ENCODE measurements around the gene ZDHHC12. TPM values are rescaled to one million over a fixed set of nuclear protein-coding genes. Genes with fewer than 3 reads are reported as not detected.

Gene ZDHHC12
- total RNA-seq, 2 experiments from 2014 or later: 65.5 to 66.0 TPM

DNA sequence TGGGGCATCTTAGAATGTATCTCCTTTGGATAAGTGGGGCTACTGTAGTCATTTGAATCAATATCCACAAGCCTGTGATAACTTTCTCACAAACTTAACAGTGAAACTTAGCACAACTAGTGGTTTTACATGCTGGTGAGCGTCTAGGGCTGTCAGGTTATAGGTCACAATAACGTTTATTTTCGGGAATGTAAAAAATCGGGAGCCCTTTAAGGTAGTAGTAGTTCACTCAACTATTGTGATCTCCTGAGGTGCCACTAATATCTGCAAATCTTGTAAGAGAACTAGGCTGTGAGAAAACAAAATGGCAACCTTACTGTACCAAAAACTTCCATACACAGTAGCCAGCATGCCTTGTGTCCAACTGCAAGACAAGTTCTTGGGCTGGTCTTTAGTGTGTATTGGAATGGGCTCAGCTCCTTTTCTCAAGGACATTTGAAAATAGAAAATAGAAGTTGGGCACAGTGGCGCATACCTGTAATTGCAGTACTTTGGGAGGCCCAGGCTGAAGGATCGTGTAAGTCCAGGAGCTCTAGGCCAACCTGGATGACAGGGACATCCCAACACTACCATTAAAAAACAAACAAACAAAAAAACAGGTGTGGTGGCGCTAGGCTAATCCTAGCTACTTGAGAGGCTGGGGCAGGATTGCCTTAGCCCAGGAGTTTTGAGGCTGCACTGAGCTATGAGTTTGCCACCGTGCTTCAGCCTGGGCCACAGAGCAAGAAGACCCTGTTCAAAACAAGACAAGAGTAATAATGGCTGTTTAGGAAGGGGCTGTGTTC, 26.8 kb downstream of the ZDHHC12 start:
- ChIA-PET POLR2A (interaction anchor here (0.6 kb wide), 1 partner anchor 254 kb away, joined by 7 read pairs; no protein-coding TSS in a partner anchor), CTCF (interaction anchor here (0.6 to 1.4 kb wide), 4 partner anchors 8 to 74 kb away, joined by 3 read pairs; partner anchors contain the start of genes SET and ZER1)

DNA sequence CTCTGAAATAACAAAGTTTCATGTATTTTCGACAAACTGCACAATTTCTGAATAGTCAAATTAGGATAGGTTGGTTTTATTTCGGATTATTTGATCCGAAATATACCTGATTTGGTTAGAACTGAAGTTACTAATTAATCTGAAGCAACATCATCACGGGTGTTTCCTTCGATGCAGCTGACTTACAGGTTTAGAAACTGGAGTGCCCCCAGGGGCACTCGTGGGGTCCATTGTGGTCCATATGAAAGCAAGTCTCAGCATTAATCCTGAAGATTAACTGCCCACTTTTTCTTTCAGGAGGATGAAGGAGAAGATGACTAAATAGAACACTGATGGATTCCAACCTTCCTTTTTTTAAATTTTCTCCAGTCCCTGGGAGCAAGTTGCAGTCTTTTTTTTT, 29.6 kb downstream of the ZDHHC12 start:
- ChIA-PET POLR2A (no interaction called here), CTCF (no interaction called here)

DNA sequence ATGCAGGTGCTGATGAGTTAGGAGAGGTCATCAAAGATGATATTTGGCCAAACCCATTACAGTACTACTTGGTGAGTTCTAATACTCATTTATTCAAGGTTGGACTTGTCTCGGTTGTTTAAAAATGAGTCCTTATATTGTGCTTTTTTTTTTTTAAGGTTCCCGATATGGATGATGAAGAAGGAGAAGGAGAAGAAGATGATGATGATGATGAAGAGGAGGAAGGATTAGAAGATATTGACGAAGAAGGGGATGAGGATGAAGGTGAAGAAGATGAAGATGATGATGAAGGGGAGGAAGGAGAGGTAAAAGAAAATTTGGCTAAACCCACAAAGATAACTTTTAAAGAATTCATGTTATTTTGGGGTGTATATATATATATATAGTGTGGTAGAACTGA, 30.2 kb downstream of the ZDHHC12 start:
- ChIA-PET CTCF (interaction anchor here (0.8 kb wide), 1 partner anchor 8 kb away, joined by 5 read pairs; the partner anchor contains the start of gene PKN3), POLR2A (interaction anchor here (0.6 kb wide), 1 partner anchor 49 kb away, joined by 3 read pairs; no protein-coding TSS in a partner anchor)

DNA sequence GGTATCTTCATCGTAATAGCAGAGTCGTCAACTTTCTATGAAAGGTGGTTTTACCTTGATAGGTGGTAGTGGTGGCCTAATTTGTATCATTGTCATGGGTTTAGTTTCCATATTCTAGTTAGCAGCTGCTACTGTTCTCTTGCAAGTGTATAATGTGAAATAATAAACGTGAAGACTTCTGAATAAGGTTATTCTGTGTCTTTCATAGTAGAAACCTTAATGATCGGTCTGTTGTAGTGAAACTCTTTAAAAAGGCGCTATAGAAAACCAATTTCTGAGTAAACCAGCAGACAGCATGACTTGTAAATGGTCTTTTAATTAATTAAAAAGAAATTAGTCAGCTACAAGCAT, 33.3 kb downstream of the ZDHHC12 start:
- CTCF ChIA-PET: interaction anchor here (0.9 to 1.4 kb wide), 3 partner anchors 10 to 20 kb away, joined by 3 to 4 read pairs (median 3); partner anchors contain the start of gene PKN3
- POLR2A ChIA-PET: interaction anchor here (0.7 to 1.7 kb wide), 2 partner anchors 128 to 140 kb away, joined by 3 to 5 read pairs; partner anchors contain the start of gene ENDOG

DNA sequence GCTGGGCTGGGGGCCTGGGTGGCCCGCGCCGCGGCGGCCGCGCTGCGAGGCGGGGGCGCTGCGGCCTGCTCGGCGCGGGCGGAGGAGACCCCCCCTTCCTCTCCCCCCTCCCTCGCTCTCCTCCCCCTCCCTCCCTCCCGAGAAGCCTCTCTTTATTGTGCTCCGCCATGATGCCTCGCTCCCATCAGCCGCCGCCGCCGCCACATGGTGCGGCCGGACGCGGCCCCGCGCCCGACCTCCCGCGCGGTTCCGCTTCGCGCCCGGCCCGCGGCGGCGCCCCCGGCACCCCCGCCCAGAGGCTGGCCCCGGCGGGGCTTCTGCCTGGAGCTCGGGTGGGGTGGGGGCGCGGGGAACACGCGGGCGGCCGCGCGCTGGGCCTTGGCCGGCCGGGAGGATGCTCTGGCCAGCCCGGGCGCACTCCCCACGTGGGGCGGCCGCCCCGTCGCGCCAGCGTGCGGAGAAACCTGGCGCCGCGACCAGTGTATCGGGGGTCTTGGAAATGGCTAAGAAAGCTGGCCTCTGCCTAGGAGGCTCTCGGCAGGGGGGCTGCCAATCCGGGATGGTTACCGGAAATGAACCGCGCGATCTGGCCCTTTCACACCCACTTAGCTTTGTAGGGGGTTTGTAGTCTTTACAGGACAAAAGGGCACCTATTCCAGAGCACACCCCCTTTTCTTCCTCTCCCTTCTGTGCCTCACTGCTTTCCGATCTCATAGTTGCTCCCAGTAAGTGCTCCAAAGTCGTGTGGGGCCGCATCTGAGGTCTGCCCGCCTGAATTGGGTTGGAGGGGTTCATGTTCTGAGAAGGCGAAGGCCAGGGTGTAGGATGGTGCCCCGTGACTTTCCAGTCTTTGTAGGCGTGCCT, 33.9 kb downstream of the ZDHHC12 start:
- CTCF ChIA-PET: interaction anchor here (0.9 to 1.4 kb wide), 3 partner anchors 10 to 21 kb away, joined by 3 to 4 read pairs (median 3); partner anchors contain the start of gene PKN3
- POLR2A ChIA-PET: interaction anchor here (0.6 to 1.7 kb wide), 7 partner anchors 10 to 353 kb away, joined by 3 to 5 read pairs (median 3); partner anchors contain the start of genes ENDOG and PKN3

DNA sequence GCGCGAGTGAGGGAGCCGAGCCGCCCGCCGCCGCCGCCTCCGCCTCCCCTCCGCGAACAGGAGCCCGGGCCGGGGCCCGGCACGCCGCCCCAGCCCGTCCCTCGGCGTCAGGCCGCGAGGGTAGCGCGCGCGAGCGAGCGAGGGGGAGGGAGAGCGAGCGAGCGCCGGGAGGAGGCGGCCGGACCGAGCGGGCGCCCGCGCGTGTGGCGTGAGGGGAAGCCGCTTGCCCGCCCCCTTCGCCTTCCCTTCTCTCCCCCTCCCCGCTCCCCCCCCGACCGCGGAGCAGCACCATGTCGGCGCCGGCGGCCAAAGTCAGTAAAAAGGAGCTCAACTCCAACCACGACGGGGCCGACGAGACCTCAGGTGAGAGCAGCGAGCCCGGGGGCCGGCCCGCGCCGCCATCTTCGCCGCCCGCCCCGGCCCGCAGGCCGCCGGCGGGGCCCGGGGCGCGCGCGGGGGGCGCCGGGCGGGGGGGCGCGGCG, 34.6 kb downstream of the ZDHHC12 start:
- CTCF ChIA-PET: interaction anchor here (1.0 kb wide), 1 partner anchor 8 kb away, joined by 3 read pairs; no protein-coding TSS in a partner anchor
- POLR2A ChIA-PET: interaction anchor here (0.6 to 1.7 kb wide), 7 partner anchors 9 to 353 kb away, joined by 3 to 5 read pairs (median 4); partner anchors contain the start of genes ENDOG and PKN3

DNA sequence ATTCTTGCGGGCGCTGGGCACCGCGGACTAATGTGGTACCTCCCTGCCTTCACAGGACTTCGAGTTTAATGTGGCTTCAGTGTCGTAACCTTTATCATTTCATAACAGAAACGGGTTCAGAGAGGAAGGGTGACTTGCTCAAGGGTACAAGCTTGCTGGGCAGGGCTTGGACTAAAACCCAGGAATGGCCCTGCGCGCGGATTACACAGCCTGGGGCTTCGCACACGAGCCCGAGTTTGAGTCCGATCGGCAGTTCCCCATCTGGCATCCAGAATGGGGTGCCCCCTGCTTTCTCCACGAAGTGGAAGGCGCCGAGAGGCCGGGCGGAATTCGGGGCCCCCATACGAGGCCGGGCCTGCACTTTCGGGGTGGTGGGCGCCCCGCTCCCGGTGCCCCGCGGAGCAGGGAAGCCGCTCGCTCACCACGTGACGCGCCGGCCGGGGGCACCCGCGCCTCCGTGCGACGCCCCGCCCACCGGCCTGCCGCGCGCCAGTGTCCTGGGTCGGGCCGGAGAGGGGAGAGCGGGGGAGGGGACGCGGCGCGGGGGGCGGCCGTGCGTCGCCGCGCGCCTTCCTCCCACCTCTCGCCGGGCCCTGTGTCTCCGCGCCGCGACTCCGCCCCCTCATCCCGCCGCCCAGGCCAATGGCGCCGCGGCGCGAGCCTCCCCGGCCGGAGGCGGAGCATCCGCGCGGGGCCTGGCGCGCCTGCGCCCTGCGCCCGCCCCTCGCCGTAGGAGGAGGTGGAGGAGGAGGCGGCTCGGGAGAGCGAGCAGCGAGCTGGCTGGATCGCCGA, 35.2 kb downstream of the ZDHHC12 start, which contains the start of gene SET:
TSS of gene SET (plus strand) at position 722 of the 792 bp plus-strand sequence. CDS start 361 bp downstream, outside the sequence.
- ChIA-PET POLR2A (interaction anchor here (0.6 to 1.7 kb wide), 4 partner anchors 9 to 217 kb away, joined by 4 to 5 read pairs (median 4); partner anchors contain the start of genes ENDOG and PKN3), CTCF (interaction anchor here (1.0 kb wide), 1 partner anchor 9 kb away, joined by 3 read pairs; no protein-coding TSS in a partner anchor)

DNA sequence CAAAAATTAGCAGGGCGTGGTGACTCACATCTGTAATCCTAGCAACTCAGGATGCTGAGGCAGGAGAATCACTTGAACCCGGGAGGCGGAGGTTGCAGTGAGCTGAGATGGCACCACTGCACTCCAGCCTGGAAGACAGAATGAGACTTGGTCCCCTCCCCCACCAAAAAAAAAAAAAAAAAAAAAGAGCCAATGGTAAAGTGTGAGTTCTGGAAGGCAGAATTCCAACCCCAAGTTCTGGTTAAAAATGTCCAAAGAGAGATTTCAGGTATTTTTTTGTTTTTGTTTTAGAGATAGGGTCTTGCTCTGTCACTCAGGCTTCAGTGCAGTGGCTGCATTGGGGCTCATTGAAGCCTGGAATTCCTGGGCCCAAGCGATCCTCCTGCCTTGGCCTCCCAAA, 36.5 kb downstream of the ZDHHC12 start:
- ChIA-PET CTCF (interaction anchor here (1.4 kb wide), 2 partner anchors 14 to 131 kb away, joined by 3 to 5 read pairs; partner anchors contain the start of genes ENDOG and PKN3), POLR2A (no interaction called here)

DNA sequence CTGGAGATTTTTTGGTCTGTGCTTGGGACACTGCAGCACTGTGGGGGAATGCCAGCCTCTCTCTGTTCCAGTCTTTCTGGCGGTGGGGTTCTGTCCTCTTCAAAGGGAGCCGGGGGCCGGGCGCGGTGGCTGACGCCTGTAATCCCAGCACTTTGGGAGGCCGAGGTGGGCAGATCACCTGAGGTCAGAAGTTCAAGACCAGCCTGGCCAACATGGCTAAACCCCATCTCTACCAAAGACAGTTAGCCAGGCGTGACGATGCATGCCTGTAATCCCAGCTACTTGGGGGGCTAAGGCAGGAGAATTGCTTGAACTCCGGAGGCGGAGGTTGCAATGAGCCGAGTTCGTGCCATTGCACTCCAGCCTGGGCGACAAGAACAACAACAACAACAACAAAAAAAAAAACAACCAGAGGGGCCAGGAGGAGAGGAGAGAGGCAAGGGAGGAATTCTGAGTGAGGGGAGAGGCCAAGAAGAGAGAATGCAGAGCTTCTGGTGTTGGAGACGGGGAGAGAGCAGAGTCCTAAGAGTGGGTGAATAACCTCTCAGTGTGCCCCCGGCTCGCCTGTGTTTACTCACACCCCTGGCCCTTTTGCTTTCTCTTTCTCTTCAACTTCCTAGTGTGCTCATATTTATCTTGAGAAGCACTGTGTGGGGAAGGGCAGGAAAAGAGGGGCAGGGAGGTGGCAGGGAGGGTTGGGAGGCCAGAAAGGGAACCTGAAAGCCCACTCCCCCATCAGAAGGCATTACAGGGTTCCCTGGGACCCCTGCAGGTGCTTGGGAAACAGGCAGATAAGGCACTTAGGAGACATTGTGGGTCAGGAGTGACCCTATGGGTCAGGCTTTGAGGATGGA, 38.1 kb downstream of the ZDHHC12 start:
- ChIA-PET CTCF (interaction anchor here (0.8 to 1.2 kb wide), 2 partner anchors 11 to 16 kb away, joined by 3 read pairs; partner anchors contain the start of gene PKN3), POLR2A (interaction anchor here (0.6 to 2.6 kb wide), 2 partner anchors 31 to 38 kb away, joined by 3 to 9 read pairs; partner anchors contain the start of gene ZDHHC12)

DNA sequence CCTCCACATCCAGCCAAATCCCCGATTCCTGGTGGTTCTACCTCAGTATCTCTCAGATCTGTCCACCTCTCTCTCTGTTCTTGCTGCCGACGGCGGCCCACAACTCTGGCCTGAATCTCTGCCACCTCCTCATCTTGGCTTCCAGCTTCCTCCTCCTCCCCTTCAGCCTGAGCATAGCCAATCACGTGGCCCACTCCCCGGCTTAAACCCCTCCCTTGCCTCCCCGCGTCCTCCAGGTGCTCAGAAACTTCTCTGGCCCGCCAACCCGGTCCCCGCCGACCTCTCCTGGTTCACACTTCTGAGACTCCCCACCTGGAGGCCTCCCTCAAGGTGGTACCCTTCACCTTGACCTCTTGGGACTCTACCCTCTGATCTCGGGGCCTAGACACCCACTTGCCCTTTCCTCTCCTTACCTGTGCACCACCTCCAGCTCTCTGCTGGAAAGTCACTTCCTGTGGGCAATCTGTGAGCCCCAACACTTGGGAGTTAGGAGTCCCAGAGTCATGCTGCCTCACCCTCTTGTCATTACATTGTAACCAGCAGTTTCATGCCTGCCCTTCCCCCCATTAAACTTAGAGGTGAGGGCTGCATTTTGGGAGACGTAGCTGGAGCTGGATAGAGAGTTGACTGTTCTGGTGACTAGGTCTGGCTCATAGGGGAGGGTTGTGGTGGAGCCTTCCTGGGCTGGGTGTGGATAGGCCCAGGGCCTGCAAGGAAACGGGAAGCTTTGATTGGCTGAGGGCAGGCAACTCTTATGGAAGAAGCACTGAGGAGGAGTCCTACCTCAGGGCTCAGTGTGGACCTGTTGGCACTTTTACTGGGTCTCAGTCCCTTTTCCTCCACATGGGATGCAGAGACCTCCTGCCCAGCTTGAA, 39.4 kb downstream of the ZDHHC12 start:
- ChIA-PET POLR2A (interaction anchor here (0.5 to 2.6 kb wide), 9 partner anchors 18 to 251 kb away, joined by 3 to 9 read pairs (median 3); partner anchors contain the start of genes KYAT1, LRRC8A, PKN3 and SPOUT1), CTCF (interaction anchor here (0.9 to 1.6 kb wide), 5 partner anchors 9 to 244 kb away, joined by 3 to 8 read pairs (median 3); partner anchors contain the start of gene PKN3)

DNA sequence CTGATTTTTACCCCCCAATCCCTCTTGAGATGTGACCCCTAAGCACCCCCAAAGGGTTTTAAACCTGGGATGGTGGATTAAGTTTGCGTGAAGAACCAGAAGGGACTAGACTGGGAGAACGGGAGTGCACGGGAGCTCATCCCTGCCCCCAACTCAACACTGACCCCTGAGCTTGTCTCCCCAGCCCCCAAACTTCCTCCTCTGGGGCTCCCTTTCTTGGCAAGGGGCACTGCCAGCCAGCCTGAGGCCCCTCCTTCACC, 39.9 kb downstream of the ZDHHC12 start:
- ChIA-PET CTCF (interaction anchor here (1.2 to 1.6 kb wide), 4 partner anchors 8 to 244 kb away, joined by 3 to 8 read pairs (median 3); partner anchors contain the start of gene PKN3), POLR2A (interaction anchor here (0.5 to 2.6 kb wide), 9 partner anchors 18 to 260 kb away, joined by 3 to 9 read pairs (median 3); partner anchors contain the start of genes KYAT1, LRRC8A, PKN3 and SPOUT1)

DNA sequence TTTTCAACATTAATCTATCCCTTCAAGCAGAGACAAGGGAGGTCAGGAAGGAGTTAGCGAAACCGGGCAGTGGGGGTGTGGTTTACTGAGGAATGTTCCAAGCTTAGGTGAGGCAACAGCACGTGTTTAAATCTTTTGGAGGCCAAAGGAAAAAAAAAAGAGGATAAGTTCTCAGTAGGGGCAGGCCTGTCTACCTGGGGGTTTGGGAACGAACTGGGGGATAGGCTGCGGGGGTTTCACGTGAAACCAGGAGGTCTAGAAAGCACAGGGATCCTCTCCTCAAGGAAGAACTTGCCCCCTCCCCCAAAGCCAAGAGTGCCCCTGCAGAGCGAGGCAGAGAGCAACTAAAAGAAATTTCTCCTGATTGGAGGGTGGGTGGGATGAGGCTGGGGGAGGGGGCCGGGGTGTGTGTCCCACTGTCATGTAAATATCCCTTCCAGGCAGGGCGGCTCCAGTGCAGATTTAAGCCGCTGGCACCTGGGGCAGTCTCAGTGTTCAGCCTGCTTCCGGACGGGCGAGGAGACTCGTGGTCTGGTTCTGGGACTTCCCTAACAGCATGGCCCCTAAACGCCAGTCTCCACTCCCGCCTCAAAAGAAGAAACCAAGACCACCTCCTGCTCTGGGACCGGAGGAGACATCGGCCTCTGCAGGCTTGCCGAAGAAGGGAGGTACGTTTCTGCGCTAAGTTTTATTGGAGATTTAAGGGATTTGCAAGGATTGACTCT, 40.4 kb downstream of the ZDHHC12 start:
- ChIA-PET CTCF (interaction anchor here (0.7 to 1.6 kb wide), 3 partner anchors 19 to 245 kb away, joined by 3 to 8 read pairs (median 3); partner anchors contain the start of gene PKN3), POLR2A (interaction anchor here (0.5 to 2.6 kb wide), 8 partner anchors 19 to 260 kb away, joined by 3 to 9 read pairs (median 4); partner anchors contain the start of genes KYAT1, LRRC8A, PKN3 and ZDHHC12)

DNA sequence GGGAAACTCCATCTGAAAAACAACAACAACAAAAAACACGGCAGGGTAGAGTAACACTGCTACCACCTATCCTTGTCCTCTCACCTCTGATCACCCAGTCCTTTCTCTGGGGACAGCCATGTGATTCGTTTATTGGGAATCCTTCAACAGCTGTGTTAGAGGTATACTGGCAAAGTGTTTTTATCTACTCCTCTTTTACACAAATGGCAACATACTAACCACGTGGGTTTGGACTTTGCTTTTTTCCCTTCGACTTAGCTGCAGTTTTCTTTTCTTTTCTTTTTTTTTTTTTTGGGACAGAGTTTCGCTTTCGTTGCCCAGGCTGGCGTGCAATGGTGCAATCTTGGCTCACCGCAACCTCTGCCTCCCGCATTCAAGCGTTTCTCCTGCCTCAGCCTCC, 46.1 kb downstream of the ZDHHC12 start:
- ChIA-PET POLR2A (no interaction called here), CTCF (interaction anchor here (1.3 kb wide), 1 partner anchor 10 kb away, joined by 3 read pairs; no protein-coding TSS in a partner anchor)

DNA sequence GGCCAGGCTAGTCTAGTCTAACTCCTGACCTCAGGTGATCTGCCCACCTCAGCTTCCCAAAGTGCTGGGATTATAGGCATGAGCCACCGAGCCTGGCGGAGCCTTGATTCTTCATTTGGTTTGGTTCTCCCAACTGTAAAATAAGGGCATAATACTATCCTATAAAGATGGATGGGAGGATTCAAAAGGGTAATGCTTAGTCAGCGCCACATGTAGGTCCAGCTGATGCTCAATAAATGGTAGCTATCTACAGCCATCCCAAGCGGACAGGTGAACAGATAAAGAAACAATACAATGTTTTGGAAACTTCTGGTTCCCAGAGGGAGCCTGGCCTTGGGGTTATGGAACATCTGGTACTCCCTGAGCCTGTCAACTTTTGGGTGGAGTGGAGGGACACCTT, 48.5 kb downstream of the ZDHHC12 start:
- POLR2A ChIA-PET: no interaction called here
- CTCF ChIA-PET: interaction anchor here (1.0 to 1.2 kb wide), 2 partner anchors 9 to 27 kb away, joined by 3 read pairs; no protein-coding TSS in a partner anchor

Data from activated CD8-positive, alpha-beta memory T cell treated with anti-CD3 and anti-CD28 coated beads for 36 hours (primary cell).